ENCODE results near the gene QSOX2.

QSOX2 gene

DNA sequence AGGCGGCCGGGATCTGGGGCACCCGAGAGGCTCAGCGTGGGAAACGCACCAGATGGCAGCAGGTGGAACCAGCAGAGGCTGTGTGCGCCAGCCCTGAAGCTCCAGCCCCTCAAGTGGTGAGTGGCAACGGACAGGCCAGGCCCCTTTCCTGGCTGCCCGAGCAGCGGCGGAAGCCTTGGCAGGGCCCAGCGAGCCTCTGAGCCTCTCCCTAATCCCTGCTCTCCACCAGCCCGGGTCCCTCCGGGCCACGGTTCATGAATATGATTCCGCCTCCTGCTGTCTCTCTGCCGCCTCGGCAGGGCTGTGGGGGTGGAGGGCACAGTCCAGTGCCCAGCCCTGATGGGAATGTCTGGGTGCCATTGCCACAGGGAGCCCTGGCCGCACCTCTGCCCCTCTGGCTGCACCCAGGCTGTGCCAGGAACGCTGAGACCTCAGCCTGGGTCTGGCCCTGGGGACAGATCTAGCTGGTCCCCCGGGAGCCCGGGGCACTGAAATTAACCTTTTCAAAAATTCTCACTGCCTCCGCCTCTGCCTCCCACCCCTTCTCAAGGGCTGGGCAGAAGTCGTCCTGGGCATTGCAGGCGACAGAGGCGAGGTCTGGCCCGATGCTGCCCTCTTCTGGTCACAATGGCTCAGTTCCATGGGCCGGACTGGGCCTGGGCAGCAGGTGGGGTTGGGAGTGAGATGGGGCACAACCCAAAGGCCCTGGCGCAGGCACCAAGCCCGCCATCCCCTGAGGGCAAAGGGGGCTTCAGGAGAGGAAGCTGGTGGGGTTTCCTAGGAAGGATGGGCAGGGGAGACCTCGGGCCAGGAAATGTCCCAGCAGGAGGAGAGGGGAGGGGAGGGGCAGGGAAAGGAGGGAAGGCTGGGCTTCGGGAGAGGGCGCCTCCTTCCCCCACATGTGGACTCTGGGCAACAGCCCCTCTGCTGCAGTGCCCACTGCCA, 38.0 kb upstream of the QSOX2 start:
- DNase-seq (ENCODE audit: low spot score): peak; percentile 64

DNA sequence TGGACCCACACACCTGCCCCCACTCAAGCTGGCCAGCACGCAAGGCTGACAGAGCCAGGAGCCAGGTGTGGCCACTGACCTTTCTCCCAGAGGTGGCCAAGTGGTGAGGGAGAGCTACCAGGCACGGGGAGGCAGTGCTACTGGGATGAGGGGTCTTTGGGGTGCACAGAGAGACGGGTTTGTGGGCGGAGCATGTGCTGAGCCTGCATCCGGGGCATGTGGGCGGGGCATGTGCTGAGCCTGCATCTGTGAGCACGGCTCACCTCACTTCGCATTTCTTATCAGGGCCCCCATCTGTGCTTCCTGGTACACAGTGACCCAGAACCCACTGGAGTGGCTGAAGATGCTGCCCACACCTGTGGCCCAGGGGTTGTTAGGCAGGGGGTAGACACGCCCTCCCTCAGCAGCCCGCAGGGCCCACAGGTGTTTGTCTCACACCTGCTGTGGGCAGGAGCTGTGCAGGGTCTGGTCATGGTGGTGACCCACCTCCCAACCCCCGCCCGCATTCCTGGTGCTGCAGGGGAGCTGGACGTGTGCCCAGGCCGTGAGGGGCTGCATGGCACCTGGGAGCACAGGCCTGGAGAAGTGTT, 36.8 kb upstream of the QSOX2 start:
- no peak for DNase-seq (ENCODE audit: low spot score)

DNA sequence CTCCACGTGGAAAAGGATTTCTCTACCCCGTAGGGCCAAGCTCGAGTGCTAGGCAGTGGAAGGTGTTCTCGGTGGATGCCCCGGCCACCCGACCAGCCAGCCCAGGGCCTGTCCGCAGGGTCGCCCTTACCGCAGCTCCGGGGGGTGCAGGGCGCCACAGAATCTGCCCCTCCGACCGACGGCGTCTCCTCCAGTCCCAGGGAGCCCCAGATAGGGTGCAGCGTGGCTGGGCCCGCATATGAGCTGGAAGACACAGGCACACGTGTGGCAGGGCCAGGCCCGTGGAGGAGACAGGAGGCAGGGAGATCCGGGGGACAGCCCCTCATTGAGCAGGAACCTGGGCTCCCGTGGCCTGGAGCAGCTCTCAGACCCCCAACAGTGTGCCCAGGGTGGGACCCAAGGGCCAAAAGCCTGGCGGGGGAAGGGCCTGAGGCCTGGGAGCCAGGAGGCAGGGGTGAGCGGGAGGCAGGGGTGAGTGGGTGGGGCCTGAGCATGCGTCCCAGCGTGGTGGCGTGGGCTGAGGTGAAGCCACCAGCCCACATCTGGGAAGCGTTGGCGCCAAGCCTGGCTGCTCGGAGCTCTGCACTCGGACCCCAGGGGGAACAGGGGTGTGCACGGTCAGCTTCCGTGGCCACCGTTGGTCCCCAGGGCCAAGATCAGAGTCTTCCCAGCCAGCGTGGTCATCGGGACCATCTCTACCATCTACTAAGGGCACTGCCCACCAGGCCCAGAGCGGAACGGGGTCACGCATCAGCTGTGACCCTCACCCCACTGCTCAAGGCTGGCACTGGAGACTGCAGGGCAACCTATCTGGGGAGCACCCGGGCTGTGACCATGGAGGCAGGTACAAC, 36.0 kb upstream of the QSOX2 start:
- no peak for DNase-seq (ENCODE audit: low spot score)

DNA sequence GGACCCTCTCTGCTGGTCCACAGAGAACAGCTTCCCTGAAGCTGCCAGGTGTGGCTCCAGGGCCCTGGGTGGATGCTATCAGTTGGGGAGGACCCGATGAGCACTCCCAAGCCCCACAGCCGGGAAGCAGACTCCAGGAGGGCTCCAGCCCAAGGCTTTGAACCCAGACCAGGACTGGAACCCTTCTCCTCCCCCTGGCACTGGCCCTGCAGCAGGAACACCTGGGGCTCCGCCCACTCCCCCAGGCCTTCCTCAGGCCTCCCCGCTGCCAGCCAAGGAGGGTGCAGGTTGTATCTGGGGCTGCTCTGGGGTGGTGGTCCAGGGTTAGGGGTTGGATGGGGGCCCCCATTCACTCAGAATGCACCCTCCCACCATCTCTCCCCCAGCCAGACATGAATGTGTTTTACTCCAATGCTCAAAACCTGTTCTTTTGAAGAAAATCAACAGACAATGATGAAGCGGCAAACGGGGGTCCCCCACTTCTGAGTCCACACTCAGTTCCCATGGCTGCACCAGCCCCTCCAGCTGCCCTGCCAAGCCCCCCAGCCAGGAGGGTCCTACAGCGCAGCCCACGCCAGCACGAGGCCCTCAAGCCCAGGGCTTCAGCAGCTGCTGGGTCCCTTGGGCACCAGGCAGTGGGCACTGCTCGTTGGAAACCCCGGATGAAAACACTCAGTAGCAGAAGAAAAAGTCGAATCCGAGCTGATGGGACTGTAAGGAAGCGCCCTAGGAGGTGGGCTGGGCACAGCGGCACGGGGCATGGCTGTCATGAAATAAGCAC, 35.1 kb upstream of the QSOX2 start:
- DNase-seq (ENCODE audit: low spot score): no peak

DNA sequence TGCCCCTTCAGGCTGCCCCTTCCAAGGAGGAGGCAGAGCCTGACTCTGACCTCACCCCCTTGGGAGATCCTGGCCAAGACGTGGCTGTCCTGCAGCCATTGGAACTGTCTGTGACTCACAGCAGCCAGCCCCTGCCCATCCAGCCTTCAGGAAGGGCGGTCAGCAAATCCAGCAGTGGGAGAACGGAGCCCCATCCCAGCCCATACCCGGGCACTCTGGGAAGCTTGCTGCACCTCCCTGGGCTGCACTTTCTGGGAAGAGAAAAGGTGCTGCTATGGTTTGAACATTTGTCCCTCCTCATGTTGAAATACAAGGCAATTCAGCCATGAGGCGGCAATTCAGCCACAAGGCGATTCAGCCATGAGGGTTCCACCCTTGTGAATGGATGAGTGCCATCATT, 33.9 kb upstream of the QSOX2 start:
- DNase-seq (ENCODE audit: low spot score): no peak

DNA sequence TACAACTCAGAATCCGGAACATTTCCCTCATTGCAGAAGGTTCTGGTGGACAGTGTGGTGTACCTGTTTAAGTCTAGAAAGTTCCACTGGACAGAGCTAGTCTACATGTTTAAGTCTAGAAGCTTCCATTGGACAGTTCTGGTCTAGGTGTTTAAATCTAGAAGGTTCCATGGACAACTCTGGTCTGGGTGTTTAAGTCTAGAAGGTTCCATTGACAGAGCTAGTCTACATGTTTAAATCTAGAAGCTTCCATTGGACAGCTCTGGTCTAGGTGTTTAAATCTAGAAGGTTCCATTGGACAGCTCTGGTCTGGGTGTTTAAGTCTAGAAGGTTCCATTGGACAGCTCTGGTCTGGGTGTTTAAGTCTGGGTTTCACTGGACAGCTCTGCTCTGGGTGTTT, 33.3 kb upstream of the QSOX2 start:
- no peak for DNase-seq (ENCODE audit: low spot score)

DNA sequence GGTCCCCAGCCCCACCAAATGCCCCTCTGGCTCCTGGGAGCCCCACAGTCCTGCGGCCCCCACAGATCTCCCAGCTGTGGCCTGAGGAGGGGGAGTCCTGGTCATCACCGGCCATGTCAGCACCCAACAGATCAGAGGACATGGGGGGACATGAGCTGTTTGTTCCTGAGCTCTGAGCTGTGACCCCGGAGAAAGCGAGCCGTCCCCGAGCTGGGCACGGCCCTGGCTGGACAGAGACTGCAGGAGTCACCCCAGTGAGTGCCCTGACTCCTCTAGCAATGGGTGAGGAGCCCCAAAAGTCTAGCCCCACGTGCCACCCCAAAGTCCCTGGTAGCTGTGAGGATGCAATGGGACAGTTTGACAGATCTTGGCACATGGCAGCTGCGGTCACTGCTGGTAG, 32.6 kb upstream of the QSOX2 start:
- no peak for DNase-seq (ENCODE audit: low spot score)

DNA sequence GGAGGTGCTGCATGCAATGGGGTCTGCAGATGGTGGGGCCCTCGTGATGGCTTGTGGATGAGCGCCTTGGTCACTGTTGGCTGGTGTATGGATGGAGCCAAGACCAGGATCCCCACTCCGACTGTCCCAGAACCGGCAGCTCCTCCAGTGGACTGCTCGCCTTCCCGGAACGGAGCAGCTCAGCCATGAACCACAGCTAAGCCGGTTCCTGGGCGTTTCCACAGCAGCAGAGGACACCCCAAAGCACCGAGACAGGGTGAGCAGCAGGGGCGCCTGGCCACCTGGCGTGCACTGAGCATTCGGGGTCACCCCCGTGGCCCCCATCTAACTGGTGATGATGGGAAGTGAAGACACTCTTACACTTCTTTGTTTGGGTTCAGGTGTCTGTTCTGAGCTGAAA, 32.1 kb upstream of the QSOX2 start:
- no peak for DNase-seq (ENCODE audit: low spot score)

DNA sequence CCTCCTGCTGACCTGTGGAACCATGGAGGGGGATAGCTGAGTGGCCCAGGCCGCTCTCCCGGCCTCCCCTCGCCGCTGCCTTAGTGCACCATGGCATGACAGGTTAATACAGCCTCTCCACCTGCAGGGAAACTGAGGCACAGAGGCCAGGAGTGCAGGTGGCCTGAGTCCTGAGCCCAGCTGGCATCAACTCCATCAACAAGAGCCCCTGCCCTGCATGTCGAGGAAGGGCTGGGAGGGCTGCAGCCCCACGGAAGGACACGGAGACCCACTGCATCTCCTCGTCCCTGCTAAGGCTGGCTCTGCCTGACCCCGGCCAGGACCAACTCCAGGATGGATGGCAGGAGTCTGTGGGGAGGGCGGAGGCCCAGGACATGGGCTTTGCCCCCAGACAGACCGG, 31.1 kb upstream of the QSOX2 start:
- no peak for DNase-seq (ENCODE audit: low spot score)

DNA sequence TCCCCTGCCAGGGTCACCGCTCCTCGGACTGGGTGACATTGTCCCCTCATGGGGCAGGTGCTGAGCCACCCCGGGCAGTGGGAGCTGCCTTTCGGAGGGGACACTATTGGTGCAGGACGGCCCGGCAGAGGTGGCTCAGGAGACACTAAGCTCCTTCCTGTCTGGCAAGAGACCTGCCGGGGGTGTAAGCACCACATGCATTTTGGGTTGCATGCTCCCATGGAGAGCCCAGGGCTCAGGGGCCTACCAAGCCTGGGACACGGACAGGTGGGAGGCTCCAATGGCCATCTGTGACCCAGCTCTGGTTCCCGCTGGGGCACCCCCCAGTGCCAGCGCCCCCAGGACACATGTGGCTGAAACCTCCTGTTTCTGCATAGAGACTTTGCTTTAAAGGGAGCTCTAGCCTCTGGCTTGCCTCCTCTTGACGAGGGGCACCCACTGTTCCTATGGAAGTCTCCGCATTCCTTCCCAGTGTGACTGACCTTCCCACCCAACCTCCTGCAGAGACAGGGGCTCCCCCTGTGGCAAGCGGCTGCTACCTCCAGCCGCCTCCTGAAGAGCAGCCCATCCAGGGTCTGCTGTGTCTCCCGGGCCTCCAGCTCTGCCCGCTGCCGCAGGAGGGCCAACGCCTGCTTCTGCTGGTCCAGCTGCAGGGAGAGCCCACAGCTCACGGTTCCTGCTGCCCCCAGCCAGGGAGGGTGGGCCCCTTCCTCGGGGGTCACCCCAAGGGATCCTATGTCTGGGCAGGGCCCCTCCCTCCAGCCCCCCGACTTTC, 30.2 kb upstream of the QSOX2 start:
- peak; percentile 44 for DNase-seq (ENCODE audit: low spot score)

DNA sequence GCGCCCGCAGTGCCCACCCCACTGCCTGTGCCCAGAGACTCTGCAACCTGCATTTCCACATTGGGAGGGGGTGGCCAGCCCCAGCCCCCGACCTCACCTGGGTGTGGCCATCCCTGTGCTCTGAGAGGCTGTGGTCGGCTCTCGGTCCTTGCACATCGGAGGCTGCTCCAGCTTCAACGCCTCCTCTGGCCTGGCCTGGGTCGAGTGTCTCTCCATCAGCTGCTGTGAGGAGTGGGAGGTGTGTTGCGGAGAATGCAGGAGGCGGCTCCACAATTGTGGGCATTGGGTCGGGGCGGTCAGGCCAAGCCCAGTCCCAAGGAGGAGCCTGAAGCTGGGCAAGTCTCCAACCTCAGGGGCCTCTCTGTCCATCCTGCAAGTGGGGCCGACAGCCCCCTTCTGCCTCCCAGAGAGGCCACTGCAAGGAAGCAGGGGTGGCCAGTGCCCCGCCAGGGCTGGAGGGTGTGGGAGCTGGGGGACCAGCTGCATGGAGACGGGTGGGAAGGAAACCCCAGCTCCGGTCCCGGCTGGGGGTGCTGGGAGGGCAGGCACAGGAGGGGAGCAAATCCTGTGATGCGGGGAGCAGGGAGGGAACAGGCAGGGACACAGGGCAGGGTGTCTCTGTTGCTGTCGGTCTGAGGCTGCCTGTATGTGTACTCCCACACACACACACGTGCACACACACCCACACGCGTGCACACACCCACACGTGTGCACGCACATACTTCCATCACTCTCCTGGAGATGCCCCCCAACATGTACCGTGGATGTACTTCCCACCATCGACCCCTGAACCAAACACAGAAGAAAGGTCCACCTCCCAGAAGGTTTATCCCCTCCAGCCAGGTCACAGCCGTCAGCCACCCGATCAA, 29.4 kb upstream of the QSOX2 start:
- DNase-seq (ENCODE audit: low spot score): no peak

DNA sequence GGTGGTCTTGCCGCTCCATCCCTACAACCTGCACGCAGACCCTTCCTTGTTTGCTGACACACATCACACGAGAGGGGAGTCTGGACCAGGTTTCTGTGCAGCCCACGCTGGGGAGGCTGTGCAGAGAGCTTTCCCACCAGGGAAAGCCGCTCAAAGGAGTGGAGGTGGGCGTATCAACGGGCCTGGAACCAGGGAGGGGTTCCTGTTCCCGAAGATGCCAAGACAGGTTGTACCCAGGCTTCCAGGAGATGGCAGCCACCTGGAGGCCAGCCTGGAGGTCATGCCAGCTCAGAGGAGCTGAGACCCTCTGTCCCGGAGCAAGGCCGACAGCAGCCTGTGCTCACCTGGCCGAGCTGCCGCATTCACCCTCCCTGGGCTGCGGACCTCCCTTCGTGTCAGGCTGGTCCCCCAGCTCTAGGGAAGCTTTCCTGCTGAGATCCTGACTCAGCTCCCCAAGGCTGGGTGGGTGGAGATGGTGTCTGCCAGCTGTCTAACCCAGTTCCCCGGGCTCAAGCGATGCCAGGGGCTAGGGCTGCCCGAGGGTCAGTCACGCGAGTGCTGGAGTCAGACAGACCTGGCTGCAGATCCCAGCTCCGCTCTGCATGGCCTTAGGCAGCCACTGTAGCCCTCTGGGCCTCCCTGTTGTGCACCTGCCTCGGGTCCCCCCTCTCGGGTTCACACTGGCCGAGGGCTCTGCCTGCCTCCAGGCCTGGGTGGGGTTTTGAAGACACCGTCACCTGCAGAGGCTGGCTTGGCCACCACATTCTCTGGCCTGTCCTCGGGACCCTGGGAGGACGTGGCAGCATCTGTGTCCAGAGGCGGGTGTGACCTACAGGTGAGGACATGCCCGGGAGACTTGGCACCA, 28.5 kb upstream of the QSOX2 start:
- DNase-seq (ENCODE audit: low spot score): no peak

DNA sequence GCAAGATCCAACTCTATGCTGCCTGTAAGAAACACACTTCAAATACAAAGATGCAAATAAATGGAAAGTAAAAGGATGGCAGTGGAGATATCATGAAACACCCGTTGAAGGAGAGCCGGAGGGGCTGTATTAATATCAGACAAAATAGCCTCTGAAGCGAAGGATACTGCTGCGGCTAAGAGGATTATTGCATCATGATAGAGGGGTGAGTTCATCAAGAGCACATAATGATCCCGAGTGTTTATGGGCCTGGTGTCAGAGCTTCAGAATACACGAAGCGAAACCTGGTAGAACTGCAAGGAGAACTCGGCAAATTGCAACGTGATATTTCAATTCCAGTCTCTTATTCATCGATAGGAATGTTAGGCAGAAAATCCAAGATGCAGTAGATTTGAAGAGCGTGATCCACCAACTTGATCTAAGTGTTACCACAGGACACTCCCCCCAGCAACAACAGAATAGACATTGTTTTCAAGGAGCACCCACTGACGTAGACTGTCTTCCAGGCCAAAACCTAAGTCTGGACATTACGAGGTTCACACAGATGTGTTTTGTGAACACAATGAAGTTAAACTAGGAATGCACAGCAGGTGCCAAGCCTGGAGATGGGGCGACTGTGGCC, 27.7 kb upstream of the QSOX2 start:
- DNase-seq (ENCODE audit: low spot score): no peak

DNA sequence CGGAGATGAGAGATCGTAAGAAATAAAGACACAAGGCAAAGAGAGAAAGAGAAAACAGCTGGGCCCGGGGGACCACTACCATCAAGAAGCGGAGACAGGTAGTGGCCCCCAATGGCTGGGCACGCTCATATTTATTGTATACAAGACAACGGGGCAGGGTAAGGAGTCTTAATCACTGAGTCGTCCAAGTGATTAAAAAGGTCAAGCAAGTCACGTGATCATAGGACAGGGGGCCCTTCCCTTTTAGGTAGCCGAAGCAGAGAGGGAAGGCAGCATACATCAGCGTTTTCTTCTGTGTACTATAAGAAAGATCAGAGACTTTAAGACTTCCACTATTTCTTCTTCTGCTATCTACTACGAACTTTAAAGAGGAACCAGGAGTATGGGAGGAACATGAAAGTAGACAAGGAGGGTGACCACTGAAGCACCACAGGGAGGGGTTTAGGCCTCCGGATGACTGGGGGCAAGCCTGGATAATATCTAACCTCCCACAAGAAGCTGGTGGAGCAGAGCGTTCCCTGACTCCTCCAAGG, 24.6 kb upstream of the QSOX2 start:
- DNase-seq (ENCODE audit: low spot score): no peak

DNA sequence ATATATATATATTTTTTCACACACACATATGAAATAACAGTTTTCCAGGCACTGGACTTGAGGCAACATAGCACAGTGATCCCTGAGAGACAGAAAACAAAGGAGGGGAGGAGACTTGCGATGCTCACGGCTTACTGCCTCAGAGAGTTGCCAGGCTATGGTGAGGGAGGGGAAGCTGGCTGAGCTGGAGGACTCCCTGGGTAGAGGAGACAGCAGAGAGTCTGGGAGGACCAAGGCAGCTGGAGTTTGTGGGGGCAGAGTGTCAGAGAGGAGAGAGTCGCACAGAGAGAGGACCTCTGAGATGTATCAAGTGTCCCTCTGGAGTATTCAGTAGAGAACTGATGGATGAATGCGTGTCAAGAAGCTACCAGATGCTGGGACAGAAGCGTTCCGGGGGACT, 23.1 kb upstream of the QSOX2 start:
- no peak for DNase-seq (ENCODE audit: low spot score)

DNA sequence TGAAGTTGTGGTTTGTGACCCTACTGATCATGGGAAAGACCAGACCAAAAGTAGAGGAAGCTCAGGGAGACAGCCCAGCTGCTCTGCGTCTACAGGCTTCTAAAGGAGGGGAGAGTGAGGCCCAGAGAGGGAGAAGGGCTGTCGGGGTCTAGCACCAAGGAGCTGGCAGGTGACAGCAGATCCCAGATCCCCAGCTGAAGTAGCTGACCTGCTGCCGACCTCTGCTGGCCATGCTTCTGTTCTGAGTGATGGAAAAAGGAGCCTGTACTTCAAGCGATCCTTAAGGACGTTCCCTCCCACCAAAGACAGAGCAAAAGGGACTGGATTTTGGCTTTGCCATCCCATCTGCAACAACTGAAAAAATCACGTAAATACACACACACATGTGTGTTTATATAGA, 22.7 kb upstream of the QSOX2 start:
- peak; percentile 79 for DNase-seq (ENCODE audit: low spot score)

DNA sequence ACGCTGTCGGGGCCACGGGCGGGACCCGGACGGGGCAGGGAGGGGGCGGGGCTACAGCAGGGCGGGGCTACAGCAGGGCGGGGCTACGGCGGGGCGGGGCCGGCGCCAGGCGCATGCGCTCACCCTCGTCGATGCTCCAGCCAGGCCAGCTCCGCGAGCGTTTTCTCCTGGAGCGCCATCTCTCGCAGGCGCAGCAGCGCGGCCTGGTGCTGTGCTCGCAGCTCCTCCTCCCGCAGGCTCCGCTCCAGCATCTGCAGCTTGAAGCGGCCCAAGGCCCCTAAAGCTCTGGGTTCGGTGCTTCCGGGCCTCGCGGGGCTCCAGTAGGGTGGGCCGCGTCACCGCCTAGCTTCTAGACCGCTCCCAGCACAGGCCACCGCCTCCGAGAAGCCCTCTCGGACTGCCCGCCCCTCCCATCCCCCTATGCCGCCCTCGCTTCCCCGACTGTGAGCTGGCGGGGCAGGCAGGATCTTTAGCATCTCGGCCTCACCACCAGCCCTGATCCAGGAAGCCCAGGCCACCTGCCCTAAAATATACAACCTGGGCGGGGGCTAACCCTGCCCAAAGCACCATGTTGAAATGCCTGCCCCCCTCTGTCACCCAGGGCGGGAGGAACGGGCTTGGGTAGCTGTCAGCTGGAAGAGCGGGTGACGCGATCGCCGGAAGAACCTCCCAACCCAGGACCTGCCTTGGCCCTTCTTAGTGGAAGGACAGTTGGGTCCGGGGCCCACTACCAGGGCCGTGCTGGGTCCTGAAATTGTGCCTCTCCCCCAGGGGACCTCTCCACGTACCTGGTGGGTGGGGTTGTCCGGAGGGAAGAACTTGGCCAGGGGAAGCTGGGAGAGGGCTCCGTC, 21.9 kb upstream of the QSOX2 start:
- peak; percentile 76 for DNase-seq (ENCODE audit: low spot score)
